ENCODE measurements around the gene KTN1. TPM values are rescaled to one million over a fixed set of nuclear protein-coding genes. Genes with fewer than 3 reads are reported as not detected.

Gene KTN1
- total RNA-seq, 1 donor from 2014 or later = 193 TPM

DNA sequence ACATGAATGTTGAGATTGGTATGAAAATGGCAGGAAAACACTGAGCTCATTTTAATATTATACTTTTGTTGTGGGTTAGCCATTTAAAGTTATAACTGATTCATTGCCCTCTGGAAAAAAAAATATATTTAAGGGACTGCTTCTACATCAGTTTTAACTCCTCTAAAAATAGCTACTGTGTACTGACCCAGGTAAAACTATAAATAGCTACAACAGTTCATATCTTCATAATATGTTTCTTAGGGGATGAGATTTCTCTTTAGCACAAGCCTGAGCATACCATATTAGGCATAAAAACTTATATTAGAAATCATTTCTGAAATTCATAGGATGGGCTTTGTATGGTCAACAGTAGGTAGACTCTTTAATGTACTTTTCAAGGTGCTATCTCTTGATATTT lies 81.0 kb downstream of the KTN1 start:
- TF ChIP-seq EZH2 (IDR thresholded peaks at IDR 0.05; ENCODE audit: insufficient read depth, low read length) = no peak
- TF ChIP-seq, protein P1, sequence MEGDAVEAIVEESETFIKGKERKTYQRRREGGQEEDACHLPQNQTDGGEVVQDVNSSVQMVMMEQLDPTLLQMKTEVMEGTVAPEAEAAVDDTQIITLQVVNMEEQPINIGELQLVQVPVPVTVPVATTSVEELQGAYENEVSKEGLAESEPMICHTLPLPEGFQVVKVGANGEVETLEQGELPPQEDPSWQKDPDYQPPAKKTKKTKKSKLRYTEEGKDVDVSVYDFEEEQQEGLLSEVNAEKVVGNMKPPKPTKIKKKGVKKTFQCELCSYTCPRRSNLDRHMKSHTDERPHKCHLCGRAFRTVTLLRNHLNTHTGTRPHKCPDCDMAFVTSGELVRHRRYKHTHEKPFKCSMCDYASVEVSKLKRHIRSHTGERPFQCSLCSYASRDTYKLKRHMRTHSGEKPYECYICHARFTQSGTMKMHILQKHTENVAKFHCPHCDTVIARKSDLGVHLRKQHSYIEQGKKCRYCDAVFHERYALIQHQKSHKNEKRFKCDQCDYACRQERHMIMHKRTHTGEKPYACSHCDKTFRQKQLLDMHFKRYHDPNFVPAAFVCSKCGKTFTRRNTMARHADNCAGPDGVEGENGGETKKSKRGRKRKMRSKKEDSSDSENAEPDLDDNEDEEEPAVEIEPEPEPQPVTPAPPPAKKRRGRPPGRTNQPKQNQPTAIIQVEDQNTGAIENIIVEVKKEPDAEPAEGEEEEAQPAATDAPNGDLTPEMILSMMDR (IDR thresholded peaks at IDR 0.05; ENCODE audit: insufficient read depth, low read depth, low read length) = no peak
- Mint-ChIP-seq H3K9me3 (ENCODE audit: unreplicated experiment) (no peaks in the 10 kb centered on the region), H3K27me3 (ENCODE audit: low read depth, unreplicated experiment) (no peaks in the 10 kb centered on the region), H3K36me3 (ENCODE audit: low read depth, unreplicated experiment) (peaks cover 7% of the 10 kb centered on the region), H3K27ac (ENCODE audit: unreplicated experiment) (no peak overlapping the region), H3K4me3 (ENCODE audit: unreplicated experiment) (no peak overlapping the region), H3K4me1 (ENCODE audit: low read depth, unreplicated experiment) (no peaks in the 10 kb centered on the region)
- Histone ChIP-seq H3K4me3 (ENCODE audit: insufficient read depth, low read depth, low read length) (no peak overlapping the region), H3K4me1 (ENCODE audit: insufficient read depth, low read length) (no peaks in the 10 kb centered on the region), H3K4me2 (ENCODE audit: low read length) (no peak overlapping the region), H4K20me1 (ENCODE audit: insufficient read depth, low read length) (peaks cover 7% of the 10 kb centered on the region), H3K79me2 (ENCODE audit: insufficient read depth, low read length) (no peaks in the 10 kb centered on the region), H3K27ac (ENCODE audit: low read depth, low read length) (no peak overlapping the region), H2AFZ (ENCODE audit: low read depth, low read length) (no peak overlapping the region), H3K36me3 (ENCODE audit: insufficient read depth, low read length) (peaks cover 20% of the 10 kb centered on the region), H3K27me3 (ENCODE audit: insufficient read depth, low read length) (no peaks in the 10 kb centered on the region), H3K9ac (ENCODE audit: low read length) (no peak overlapping the region), H3K9me3 (ENCODE audit: insufficient read depth, low read depth, low read length) (no peaks in the 10 kb centered on the region)
- DNase-seq (ENCODE audit: low read depth) = no peak
- FAIRE-seq = no peak

GRCh38 chr14:55662752-55663151 lies 82.7 kb downstream of the KTN1 start:
- Mint-ChIP-seq H3K27me3 (ENCODE audit: low read depth, unreplicated experiment) (no peaks in the 10 kb centered on the region), H3K4me3 (ENCODE audit: unreplicated experiment) (no peak overlapping the region), H3K9me3 (ENCODE audit: unreplicated experiment) (no peaks in the 10 kb centered on the region), H3K27ac (ENCODE audit: unreplicated experiment) (no peak overlapping the region), H3K36me3 (ENCODE audit: low read depth, unreplicated experiment) (peaks cover 6% of the 10 kb centered on the region), H3K4me1 (ENCODE audit: low read depth, unreplicated experiment) (no peaks in the 10 kb centered on the region)
- no peak for DNase-seq (ENCODE audit: low read depth)
- Histone ChIP-seq H3K27ac (ENCODE audit: low read depth, low read length) (no peak overlapping the region), H3K36me3 (ENCODE audit: insufficient read depth, low read length) (peaks cover 20% of the 10 kb centered on the region), H3K4me2 (ENCODE audit: low read length) (no peak overlapping the region), H4K20me1 (ENCODE audit: insufficient read depth, low read length) (peaks cover 7% of the 10 kb centered on the region), H3K9ac (ENCODE audit: low read length) (no peak overlapping the region), H3K9me3 (ENCODE audit: insufficient read depth, low read depth, low read length) (no peaks in the 10 kb centered on the region), H2AFZ (ENCODE audit: low read depth, low read length) (no peak overlapping the region), H3K4me1 (ENCODE audit: insufficient read depth, low read length) (no peaks in the 10 kb centered on the region), H3K79me2 (ENCODE audit: insufficient read depth, low read length) (no peaks in the 10 kb centered on the region), H3K27me3 (ENCODE audit: insufficient read depth, low read length) (no peaks in the 10 kb centered on the region), H3K4me3 (ENCODE audit: insufficient read depth, low read depth, low read length) (no peak overlapping the region)
- no peak for FAIRE-seq
- TF ChIP-seq EZH2 (IDR thresholded peaks at IDR 0.05; ENCODE audit: insufficient read depth, low read length) = no peak
- TF ChIP-seq, protein P1 (IDR thresholded peaks at IDR 0.05; ENCODE audit: insufficient read depth, low read depth, low read length) = no peak

GRCh38 chr14:55665067-55665675 lies 85.2 kb downstream of the KTN1 start:
- H3K27me3 ChIP-seq (ENCODE audit: insufficient read depth, low read length) = no peaks in the 10 kb centered on the region
- H3K27ac Mint-ChIP-seq (ENCODE audit: unreplicated experiment) = no peak overlapping the region
- peaks cover 12% of the 10 kb centered on the region for H3K36me3 ChIP-seq (ENCODE audit: insufficient read depth, low read length)
- no peak overlapping the region for H3K4me2 ChIP-seq (ENCODE audit: low read length)
- no peaks in the 10 kb centered on the region for H3K27me3 Mint-ChIP-seq (ENCODE audit: low read depth, unreplicated experiment)
- TF ChIP-seq, protein P1 (IDR thresholded peaks at IDR 0.05; ENCODE audit: insufficient read depth, low read depth, low read length) = no peak
- no peak for TF ChIP-seq EZH2 (IDR thresholded peaks at IDR 0.05; ENCODE audit: insufficient read depth, low read length)
- no peak overlapping the region for H3K9ac ChIP-seq (ENCODE audit: low read length)
- H3K27ac ChIP-seq (ENCODE audit: low read depth, low read length) = no peak overlapping the region
- no peaks in the 10 kb centered on the region for H3K9me3 ChIP-seq (ENCODE audit: insufficient read depth, low read depth, low read length)
- H3K79me2 ChIP-seq (ENCODE audit: insufficient read depth, low read length) = no peaks in the 10 kb centered on the region
- H3K9me3 Mint-ChIP-seq (ENCODE audit: unreplicated experiment) = no peaks in the 10 kb centered on the region
- DNase-seq (ENCODE audit: low read depth) = peak; percentile 63
- H3K4me1 Mint-ChIP-seq (ENCODE audit: low read depth, unreplicated experiment) = no peaks in the 10 kb centered on the region
- no peak overlapping the region for H2AFZ ChIP-seq (ENCODE audit: low read depth, low read length)
- H3K4me3 Mint-ChIP-seq (ENCODE audit: unreplicated experiment) = no peak overlapping the region
- peaks cover 7% of the 10 kb centered on the region for H4K20me1 ChIP-seq (ENCODE audit: insufficient read depth, low read length)
- peak; percentile 20 for FAIRE-seq
- H3K36me3 Mint-ChIP-seq (ENCODE audit: low read depth, unreplicated experiment) = peaks cover 7% of the 10 kb centered on the region
- no peaks in the 10 kb centered on the region for H3K4me1 ChIP-seq (ENCODE audit: insufficient read depth, low read length)
- no peak overlapping the region for H3K4me3 ChIP-seq (ENCODE audit: insufficient read depth, low read depth, low read length)
